CD4-positive, alpha-beta T cell (primary cell): ENCODE data around the gene A2ML1. TPM values are rescaled to one million over a fixed set of nuclear protein-coding genes. Genes with fewer than 3 reads are reported as not detected.

Experiments used
- ATAC-seq: fragments of 200-7000 bp; cut with Tn5 transposase; one replicate; pipeline ENCODE4 v1.10.0; 2022; ENCODE audit warnings: mild to moderate bottlenecking; ENCODE audit not compliant: poor library complexity
- CTCF ChIA-PET: fragments of 350-600 bp; sonication (Branson Sonifier 250); formaldehyde crosslinking; loops from one replicate; lab custom pipeline; 2021; ENCODE audit warnings: antibody characterized with exemption, inconsistent platforms; lab: Charles Lee
- POLR2A ChIA-PET: fragments of 350-600 bp; sonication (Branson Sonifier 250); formaldehyde crosslinking; loops from one replicate; lab custom pipeline; 2021; ENCODE audit warnings: antibody characterized with exemption, inconsistent platforms; lab: Charles Lee
- DNase-seq, 14 experiments: peaks; one replicate each; pipeline ENCODE4 v3.0.0-alpha.2; 2013 to 2020; ENCODE audit warnings: mixed read lengths in 2 of 14
- H3K27ac ChIP-seq, 2 donors: one replicate each; pipeline versions ENCODE4 v1.5.1 to v1.7.0; 2013; ENCODE audit warnings: low read length in 2 of 2, low read depth in 1 of 2, mild to moderate bottlenecking in 1 of 2
- H3K27me3 ChIP-seq, 2 experiments: 1 replicate in 1 of 2; 2 replicates in 1 of 2; pipeline versions ENCODE4 v1.6.1 to v1.7.0; 2013; ENCODE audit warnings: low read length in 2 of 2, control low read depth in 1 of 2, mild to moderate bottlenecking in 1 of 2, moderate library complexity in 1 of 2; ENCODE audit not compliant: insufficient read depth in 2 of 2, control insufficient read depth in 1 of 2
- H3K36me3 ChIP-seq: one replicate; pipeline ENCODE4 v1.6.1; 2013; ENCODE audit warnings: low read length, control low read depth; ENCODE audit not compliant: insufficient read depth
- H3K4me1 ChIP-seq: one replicate; pipeline ENCODE4 v1.6.1; 2013; ENCODE audit warnings: low read length, control low read depth; ENCODE audit not compliant: insufficient read depth
- H3K4me3 ChIP-seq: one replicate; pipeline ENCODE4 v1.5.1; 2013; ENCODE audit warnings: mild to moderate bottlenecking, low read length, moderate library complexity
- H3K9me3 ChIP-seq, 2 experiments: 1 replicate in 1 of 2; 2 replicates in 1 of 2; pipeline versions ENCODE4 v1.6.1 to v1.7.0; 2013; ENCODE audit warnings: low read length in 2 of 2, mild to moderate bottlenecking in 2 of 2, control low read depth in 1 of 2, moderate library complexity in 1 of 2; ENCODE audit not compliant: control insufficient read depth in 1 of 2, insufficient read depth in 1 of 2
- H3K27ac Mint-ChIP-seq: one replicate; pipeline ENCODE4 v1.8.0; 2020; ENCODE audit warnings: mixed read lengths
- H3K27me3 Mint-ChIP-seq: one replicate; pipeline ENCODE4 v1.8.0; 2021; ENCODE audit warnings: mixed read lengths
- H3K36me3 Mint-ChIP-seq: one replicate; pipeline ENCODE4 v1.8.0; 2021; ENCODE audit warnings: low read depth, mixed read lengths
- H3K4me1 Mint-ChIP-seq: one replicate; pipeline ENCODE4 v1.8.0; 2021; ENCODE audit warnings: low read depth, mixed read lengths
- H3K4me3 Mint-ChIP-seq: one replicate; pipeline ENCODE4 v1.8.0; 2020; ENCODE audit warnings: mild to moderate bottlenecking, mixed read lengths
- H3K9me3 Mint-ChIP-seq: one replicate; pipeline ENCODE4 v1.8.0; 2020; ENCODE audit warnings: mixed read lengths
- CTCF ChIP-seq: fragments of 200-600 bp; IDR thresholded peaks from one replicate; pipeline ENCODE4 v1.8.0; 2022; ENCODE audit warnings: antibody characterized with exemption, mild to moderate bottlenecking
- intact Hi-C, 2 experiments: fragments of 100-400 bp; cut with DNase I in 1 of 2; cut with micrococcal nuclease in 1 of 2; formaldehyde crosslinking; loops; one replicate each; pipeline versions ENCODE4 v1.15.1 to v1.9.0; 2023 to 2025; cut with DNase I, micrococcal nuclease
- total RNA-seq, 174 experiments: library from RNA in 2 of 174; stranded (reverse) in 2 of 174; gene quantifications; one replicate each; pipeline ENCODE4 v1.2.3 and lab custom pipeline; 2021 to 2026

Gene A2ML1
- total RNA-seq, 2 experiments from 2014 or later: not detected

GRCh38 chr12:8828257-8829124 lies 6.1 kb downstream of the A2ML1 start:
- ATAC-seq (no peak), DNase-seq (no peak)
- Histone ChIP-seq H3K4me1 (no peaks in the 10 kb centered on the region), H3K27ac (no peak overlapping the region), H3K27me3 (no peaks in the 10 kb centered on the region), H3K4me3 (no peak overlapping the region), H3K36me3 (no peaks in the 10 kb centered on the region), H3K9me3 (peaks cover 0 to 6% of the 10 kb centered on the region in 2 experiments)
- H3K27me3 Mint-ChIP-seq: peaks cover 9% of the 10 kb centered on the region
- TF ChIP-seq CTCF: no peak
- H3K9me3 Mint-ChIP-seq: no peaks in the 10 kb centered on the region
- H3K27ac Mint-ChIP-seq: no peak overlapping the region
- ChIA-PET CTCF (no interaction called here), POLR2A (interaction anchor here (0.5 kb wide), 1 partner anchor 45 kb away, joined by 3 read pairs; no protein-coding TSS in a partner anchor)
- intact Hi-C loops: no loop called here
- no peaks in the 10 kb centered on the region for H3K36me3 Mint-ChIP-seq
- no peak overlapping the region for H3K4me3 Mint-ChIP-seq
- no peaks in the 10 kb centered on the region for H3K4me1 Mint-ChIP-seq

DNA sequence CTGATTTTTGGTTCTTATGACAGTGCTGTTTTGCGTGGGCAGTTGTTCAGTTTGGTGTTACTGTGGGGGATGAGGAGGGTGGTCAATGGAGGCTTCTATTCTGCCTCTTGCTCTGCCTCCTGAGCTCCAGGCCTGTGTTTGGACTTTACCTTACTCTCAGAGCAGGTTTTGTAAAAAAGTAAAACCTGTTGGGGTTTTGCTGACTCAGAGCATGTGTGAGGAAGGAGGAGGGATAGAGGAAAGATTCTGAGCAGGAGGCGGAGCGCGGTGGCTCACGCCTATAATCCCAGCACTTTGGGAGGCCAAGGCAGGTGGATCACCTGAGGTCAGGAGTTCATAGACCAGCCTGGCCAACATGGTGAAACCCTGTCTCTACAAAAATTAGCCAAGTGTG lies 6.7 kb downstream of the A2ML1 start:
- H3K27me3 ChIP-seq: no peaks in the 10 kb centered on the region
- no peaks in the 10 kb centered on the region for H3K4me1 ChIP-seq
- ATAC-seq (no peak), DNase-seq (no peak)
- ChIA-PET POLR2A (no interaction called here), CTCF (no interaction called here)
- H3K27ac Mint-ChIP-seq: no peak overlapping the region
- H3K4me3 Mint-ChIP-seq: no peak overlapping the region
- peaks cover 0 to 6% of the 10 kb centered on the region in 2 experiments for H3K9me3 ChIP-seq
- H3K9me3 Mint-ChIP-seq: no peaks in the 10 kb centered on the region
- intact Hi-C loops: no loop called here
- H3K27me3 Mint-ChIP-seq: peaks cover 9% of the 10 kb centered on the region
- no peak for TF ChIP-seq CTCF
- no peaks in the 10 kb centered on the region for H3K36me3 Mint-ChIP-seq
- H3K4me1 Mint-ChIP-seq: no peaks in the 10 kb centered on the region
- H3K4me3 ChIP-seq: no peak overlapping the region
- no peak overlapping the region for H3K27ac ChIP-seq
- H3K36me3 ChIP-seq: no peaks in the 10 kb centered on the region

GRCh38 chr12:8829621-8830020 lies 7.2 kb downstream of the A2ML1 start:
- H3K4me1 Mint-ChIP-seq: no peaks in the 10 kb centered on the region
- TF ChIP-seq CTCF: no peak
- no peaks in the 10 kb centered on the region for H3K36me3 ChIP-seq
- no peak for ATAC-seq
- H3K27me3 Mint-ChIP-seq: peaks cover 9% of the 10 kb centered on the region
- ChIA-PET POLR2A (no interaction called here), CTCF (no interaction called here)
- H3K9me3 Mint-ChIP-seq: no peaks in the 10 kb centered on the region
- no peaks in the 10 kb centered on the region for H3K27me3 ChIP-seq
- intact Hi-C loops: no loop called here
- H3K27ac ChIP-seq: no peak overlapping the region
- H3K4me3 ChIP-seq: no peak overlapping the region
- H3K4me1 ChIP-seq: no peaks in the 10 kb centered on the region
- H3K27ac Mint-ChIP-seq: no peak overlapping the region
- H3K36me3 Mint-ChIP-seq: no peaks in the 10 kb centered on the region
- DNase-seq: no peak
- peaks cover 0 to 6% of the 10 kb centered on the region in 2 experiments for H3K9me3 ChIP-seq
- no peak overlapping the region for H3K4me3 Mint-ChIP-seq
